ENCODE results near the gene RHPN2. TPM values are rescaled to one million over a fixed set of nuclear protein-coding genes. Genes with fewer than 3 reads are reported as not detected.

Gene RHPN2
- total and polyA plus RNA-seq, 2 donors (not counting 3 experiments of a cell fraction or from before 2014, with no cell fraction given): 2.3 to 2.7 TPM

GRCh38 chr19:33000510-33000909 lies 64.2 kb downstream of the RHPN2 start:
- Histone ChIP-seq H3K9me3 (replicated peaks; ENCODE audit: control insufficient read depth, insufficient read depth, low read length) (no peaks in the 10 kb centered on the region), H3K9me1 (replicated peaks; ENCODE audit: control insufficient read depth, extremely low read depth, insufficient read depth, low read length) (no peaks in the 10 kb centered on the region), H3K4me1 (ENCODE audit: control insufficient read depth, extremely low read depth, insufficient read depth, low read length) (no peaks in the 10 kb centered on the region), H3K4me3 (replicated peaks in 1 of 3; ENCODE audit: insufficient read depth in 1 of 3, low read depth in 1 of 3, low read length in 3 of 3) (no peak overlapping the region), H3K27ac (ENCODE audit: insufficient read depth, low read depth, low read length) (no peak overlapping the region), H3K36me3 (ENCODE audit: control insufficient read depth in 2 of 2, extremely low read depth in 1 of 2, insufficient read depth in 2 of 2, low read length in 2 of 2) (no peaks in the 10 kb centered on the region), H3K27me3 (ENCODE audit: control insufficient read depth in 2 of 2, insufficient read depth in 2 of 2, low read length in 2 of 2) (no peaks in the 10 kb centered on the region), H3K9ac (replicated peaks; ENCODE audit: extremely low read depth, insufficient read depth, low read length) (no peak overlapping the region), H4K20me1 (replicated peaks; ENCODE audit: control insufficient read depth, extremely low read depth, insufficient read depth, low read length) (no peaks in the 10 kb centered on the region), H3K79me2 (ENCODE audit: control insufficient read depth, insufficient read depth, low read length) (no peaks in the 10 kb centered on the region), H2AFZ (ENCODE audit: low read depth, low read length) (no peak overlapping the region), H3K4me2 (ENCODE audit: insufficient read depth, low read length) (no peak overlapping the region)
- TF ChIP-seq EZH2 (IDR thresholded peaks at IDR 0.05; ENCODE audit: borderline replicate concordance, low read depth, low read length, severe bottlenecking) (no peak), MYC (IDR thresholded peaks at IDR 0.05; ENCODE audit: low read depth, low read length) (no peak), JUN (IDR thresholded peaks at IDR 0.05; ENCODE audit: borderline replicate concordance, insufficient read depth, insufficient read length, low read depth) (no peak), FOS (IDR thresholded peaks at IDR 0.05; ENCODE audit: borderline replicate concordance, insufficient read depth, low read length) (no peak), CTCF (IDR thresholded peaks at IDR 0.05; ENCODE audit: extremely low read depth in 1 of 2, insufficient read depth in 1 of 2, low read depth in 1 of 2, low read length in 2 of 2) (no peak), MAX (IDR thresholded peaks at IDR 0.05; ENCODE audit: insufficient read depth, insufficient read length) (no peak), POLR2AphosphoS5 (IDR thresholded peaks at IDR 0.05; ENCODE audit: insufficient read depth, low read depth, low read length) (no peak), POLR2A (IDR thresholded peaks at IDR 0.05; ENCODE audit: low read depth, low read length) (no peak), GATA2 (IDR thresholded peaks at IDR 0.05; ENCODE audit: insufficient read depth, insufficient read length, low read depth, low read length) (no peak)
- intact Hi-C loops (cut with micrococcal nuclease): no loop called here
- no peak for FAIRE-seq
- POLR2A ChIA-PET: no interaction called here
- DNase-seq (ENCODE audit: low read depth, low spot score): no peak
- BruUV-seq (replicated peaks): no TSS peak
- CTCF ChIA-PET: no interaction called here
- dilution Hi-C loops (cut with MboI; ENCODE audit: extremely low pct_ligation_motif_present, low sequenced_read_pairs): no loop called here
